ENCODE results near the gene TARS2. TPM values are rescaled to one million over a fixed set of nuclear protein-coding genes. Genes with fewer than 3 reads are reported as not detected.

TARS2 gene
- total and polyA plus RNA-seq, 2 of the 13 experiments (the other 11 are each of a cell fraction or from before 2014, with no cell fraction given) = 21.3 to 22.8 TPM

DNA sequence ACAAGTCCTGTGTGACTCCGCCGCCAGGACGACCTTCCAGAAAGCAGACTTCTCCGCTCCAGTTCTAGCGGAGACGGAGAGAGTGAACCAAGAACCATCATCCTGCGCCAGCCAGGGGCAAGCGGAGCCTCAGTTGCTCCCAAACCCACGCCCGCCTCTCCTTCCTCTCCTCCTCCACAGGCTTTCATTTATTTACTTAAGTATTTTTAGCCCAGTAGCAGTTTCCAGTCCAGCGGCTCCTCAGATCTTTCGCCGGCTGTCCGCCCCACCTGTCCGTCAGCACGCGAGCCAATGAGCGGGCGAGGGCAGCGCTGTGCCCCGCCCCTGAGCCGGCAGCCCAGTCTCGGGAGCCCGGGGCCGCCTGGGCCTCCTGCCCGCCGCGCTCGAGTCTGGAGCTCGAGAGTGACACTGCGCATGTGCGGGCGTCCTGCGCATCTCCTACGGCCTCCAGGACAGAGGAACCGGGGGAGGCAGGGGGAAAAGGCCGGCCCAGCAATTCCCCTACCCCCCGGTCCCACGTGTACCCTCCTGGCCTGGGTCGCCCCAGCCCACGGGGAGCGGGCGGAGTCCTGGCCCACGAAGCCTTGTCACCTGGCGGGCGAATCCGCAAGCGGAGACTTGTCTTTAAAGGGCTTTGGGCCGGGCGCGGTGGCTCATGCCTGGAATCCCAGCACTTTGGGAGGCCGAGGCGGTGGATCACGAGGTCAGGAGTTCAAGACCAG lies 28.3 kb downstream of the TARS2 start, which contains the start of gene FALEC (continued):
- no peak for TF ChIP-seq ZNF775 (CRISPR knock-in tag; IDR thresholded peaks at IDR 0.05; ENCODE audit: borderline replicate concordance)
- TF ChIP-seq ZNF138 (CRISPR knock-in tag; IDR thresholded peaks at IDR 0.05; ENCODE audit: low read depth) = no peak
- TF ChIP-seq, protein P1, sequence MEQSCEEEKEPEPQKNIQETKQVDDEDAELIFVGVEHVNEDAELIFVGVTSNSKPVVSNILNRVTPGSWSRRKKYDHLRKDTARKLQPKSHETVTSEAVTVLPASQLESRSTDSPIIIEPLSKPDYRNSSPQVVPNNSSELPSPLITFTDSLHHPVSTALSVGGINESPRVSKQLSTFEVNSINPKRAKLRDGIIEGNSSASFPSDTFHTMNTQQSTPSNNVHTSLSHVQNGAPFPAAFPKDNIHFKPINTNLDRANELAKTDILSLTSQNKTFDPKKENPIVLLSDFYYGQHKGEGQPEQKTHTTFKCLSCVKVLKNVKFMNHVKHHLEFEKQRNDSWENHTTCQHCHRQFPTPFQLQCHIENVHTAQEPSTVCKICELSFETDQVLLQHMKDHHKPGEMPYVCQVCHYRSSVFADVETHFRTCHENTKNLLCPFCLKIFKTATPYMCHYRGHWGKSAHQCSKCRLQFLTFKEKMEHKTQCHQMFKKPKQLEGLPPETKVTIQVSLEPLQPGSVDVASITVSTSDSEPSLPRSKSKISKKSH (CRISPR knock-in tag; IDR thresholded peaks at IDR 0.05; ENCODE audit: borderline replicate concordance) = no peak; the same call in 1 of the 2 replicates
- peak; percentile 67; the same call in 1 of the 2 replicates for TF ChIP-seq SP4 (CRISPR knock-in tag; IDR thresholded peaks at IDR 0.05)
- no peak for TF ChIP-seq PAF1 (CRISPR knock-in tag; IDR thresholded peaks at IDR 0.05)
- 0 out of 2 replicates have a peak, but pooled peaks have one; percentile 1 for TF ChIP-seq ZNF329 (CRISPR knock-in tag; IDR thresholded peaks at IDR 0.05; ENCODE audit: low read depth)
- TF ChIP-seq POLR2G (IDR thresholded peaks at IDR 0.05; ENCODE audit: low read depth, low read length) = peak; percentile 71
- TF ChIP-seq MEIS1 (CRISPR knock-in tag; IDR thresholded peaks at IDR 0.05; ENCODE audit: borderline replicate concordance) = peak; percentile 72; the same call in 1 of the 2 replicates
- no peak for TF ChIP-seq ONECUT2 (CRISPR knock-in tag; IDR thresholded peaks at IDR 0.05)
- no peak for TF ChIP-seq TBP (CRISPR knock-in tag; IDR thresholded peaks at IDR 0.05)
- no peak for TF ChIP-seq ZNF879 (CRISPR knock-in tag; IDR thresholded peaks at IDR 0.05)
- TF ChIP-seq, protein P2, sequence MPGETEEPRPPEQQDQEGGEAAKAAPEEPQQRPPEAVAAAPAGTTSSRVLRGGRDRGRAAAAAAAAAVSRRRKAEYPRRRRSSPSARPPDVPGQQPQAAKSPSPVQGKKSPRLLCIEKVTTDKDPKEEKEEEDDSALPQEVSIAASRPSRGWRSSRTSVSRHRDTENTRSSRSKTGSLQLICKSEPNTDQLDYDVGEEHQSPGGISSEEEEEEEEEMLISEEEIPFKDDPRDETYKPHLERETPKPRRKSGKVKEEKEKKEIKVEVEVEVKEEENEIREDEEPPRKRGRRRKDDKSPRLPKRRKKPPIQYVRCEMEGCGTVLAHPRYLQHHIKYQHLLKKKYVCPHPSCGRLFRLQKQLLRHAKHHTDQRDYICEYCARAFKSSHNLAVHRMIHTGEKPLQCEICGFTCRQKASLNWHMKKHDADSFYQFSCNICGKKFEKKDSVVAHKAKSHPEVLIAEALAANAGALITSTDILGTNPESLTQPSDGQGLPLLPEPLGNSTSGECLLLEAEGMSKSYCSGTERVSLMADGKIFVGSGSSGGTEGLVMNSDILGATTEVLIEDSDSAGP (CRISPR knock-in tag; IDR thresholded peaks at IDR 0.05; ENCODE audit: borderline replicate concordance) = peak; percentile 69; the same call in 1 of the 2 replicates
- no peak for TF ChIP-seq GPN1 (CRISPR knock-in tag; IDR thresholded peaks at IDR 0.05; ENCODE audit: borderline replicate concordance)
- TF ChIP-seq MBD4 (IDR thresholded peaks at IDR 0.05; ENCODE audit: borderline replicate concordance, low read length) = no peak
- TF ChIP-seq NR2F1 (CRISPR knock-in tag; IDR thresholded peaks at IDR 0.05) = no peak
- TF ChIP-seq, protein P3, sequence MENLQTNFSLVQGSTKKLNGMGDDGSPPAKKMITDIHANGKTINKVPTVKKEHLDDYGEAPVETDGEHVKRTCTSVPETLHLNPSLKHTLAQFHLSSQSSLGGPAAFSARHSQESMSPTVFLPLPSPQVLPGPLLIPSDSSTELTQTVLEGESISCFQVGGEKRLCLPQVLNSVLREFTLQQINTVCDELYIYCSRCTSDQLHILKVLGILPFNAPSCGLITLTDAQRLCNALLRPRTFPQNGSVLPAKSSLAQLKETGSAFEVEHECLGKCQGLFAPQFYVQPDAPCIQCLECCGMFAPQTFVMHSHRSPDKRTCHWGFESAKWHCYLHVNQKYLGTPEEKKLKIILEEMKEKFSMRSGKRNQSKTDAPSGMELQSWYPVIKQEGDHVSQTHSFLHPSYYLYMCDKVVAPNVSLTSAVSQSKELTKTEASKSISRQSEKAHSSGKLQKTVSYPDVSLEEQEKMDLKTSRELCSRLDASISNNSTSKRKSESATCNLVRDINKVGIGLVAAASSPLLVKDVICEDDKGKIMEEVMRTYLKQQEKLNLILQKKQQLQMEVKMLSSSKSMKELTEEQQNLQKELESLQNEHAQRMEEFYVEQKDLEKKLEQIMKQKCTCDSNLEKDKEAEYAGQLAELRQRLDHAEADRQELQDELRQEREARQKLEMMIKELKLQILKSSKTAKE (CRISPR knock-in tag; IDR thresholded peaks at IDR 0.05; ENCODE audit: borderline replicate concordance) = no peak; the same call in 1 of the 2 replicates
- no peak; the same call in 1 of the 2 replicates for TF ChIP-seq BORCS8-MEF2B (CRISPR knock-in tag; IDR thresholded peaks at IDR 0.05)
- no peak for TF ChIP-seq ZNF30 (CRISPR knock-in tag; IDR thresholded peaks at IDR 0.05)
- TF ChIP-seq CEBPB (IDR thresholded peaks at IDR 0.05; ENCODE audit: borderline replicate concordance, low read depth, low read length) = no peak
- peak; percentile 26; the same call in 1 of the 2 replicates for TF ChIP-seq TMF1 (CRISPR knock-in tag; IDR thresholded peaks at IDR 0.05; ENCODE audit: low read depth)
- 0 out of 2 replicates have a peak, but pooled peaks have one; percentile 26 for TF ChIP-seq BRD4 (CRISPR knock-in tag; IDR thresholded peaks at IDR 0.05)
- no peak for TF ChIP-seq AGO2 (optimal IDR thresholded peaks at IDR 0.05; ENCODE audit: low read depth, low read length)
- TF ChIP-seq ZBTB21 (CRISPR knock-in tag; IDR thresholded peaks at IDR 0.05) = no peak
